ENCODE measurements around the gene KLF17.

The KLF17 gene

DNA sequence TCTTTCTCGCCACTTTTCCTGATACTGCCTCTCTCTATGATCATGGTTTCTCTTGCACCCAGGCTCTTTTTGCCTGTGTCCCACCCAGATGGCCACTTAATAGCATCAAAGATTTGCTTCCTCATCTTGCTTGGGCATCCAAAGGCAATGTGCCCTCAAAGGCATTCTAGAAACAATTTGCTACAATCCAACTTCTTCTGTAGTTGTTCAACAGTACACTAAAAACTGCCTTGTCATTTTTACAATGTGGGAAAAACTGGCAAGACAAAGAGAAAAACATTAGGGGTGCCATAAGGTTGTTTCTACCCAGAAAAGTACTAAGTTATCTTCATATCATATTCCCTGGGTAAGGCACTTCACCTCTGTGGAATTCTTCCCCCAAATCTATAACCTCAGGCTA, 39.3 kb downstream of the KLF17 start:
- ChIA-PET POLR2A (ENCODE audit: low non-redundant PET) (no interaction called here), CTCF (no interaction called here)
- TF ChIP-seq, protein P1, sequence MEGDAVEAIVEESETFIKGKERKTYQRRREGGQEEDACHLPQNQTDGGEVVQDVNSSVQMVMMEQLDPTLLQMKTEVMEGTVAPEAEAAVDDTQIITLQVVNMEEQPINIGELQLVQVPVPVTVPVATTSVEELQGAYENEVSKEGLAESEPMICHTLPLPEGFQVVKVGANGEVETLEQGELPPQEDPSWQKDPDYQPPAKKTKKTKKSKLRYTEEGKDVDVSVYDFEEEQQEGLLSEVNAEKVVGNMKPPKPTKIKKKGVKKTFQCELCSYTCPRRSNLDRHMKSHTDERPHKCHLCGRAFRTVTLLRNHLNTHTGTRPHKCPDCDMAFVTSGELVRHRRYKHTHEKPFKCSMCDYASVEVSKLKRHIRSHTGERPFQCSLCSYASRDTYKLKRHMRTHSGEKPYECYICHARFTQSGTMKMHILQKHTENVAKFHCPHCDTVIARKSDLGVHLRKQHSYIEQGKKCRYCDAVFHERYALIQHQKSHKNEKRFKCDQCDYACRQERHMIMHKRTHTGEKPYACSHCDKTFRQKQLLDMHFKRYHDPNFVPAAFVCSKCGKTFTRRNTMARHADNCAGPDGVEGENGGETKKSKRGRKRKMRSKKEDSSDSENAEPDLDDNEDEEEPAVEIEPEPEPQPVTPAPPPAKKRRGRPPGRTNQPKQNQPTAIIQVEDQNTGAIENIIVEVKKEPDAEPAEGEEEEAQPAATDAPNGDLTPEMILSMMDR (conservative IDR thresholded peaks at IDR 0.05; ENCODE audit: low read depth) = no peak
- H3K27ac ChIP-seq = no peak overlapping the region
- DNase-seq (ENCODE audit: low spot score) = no peak

DNA sequence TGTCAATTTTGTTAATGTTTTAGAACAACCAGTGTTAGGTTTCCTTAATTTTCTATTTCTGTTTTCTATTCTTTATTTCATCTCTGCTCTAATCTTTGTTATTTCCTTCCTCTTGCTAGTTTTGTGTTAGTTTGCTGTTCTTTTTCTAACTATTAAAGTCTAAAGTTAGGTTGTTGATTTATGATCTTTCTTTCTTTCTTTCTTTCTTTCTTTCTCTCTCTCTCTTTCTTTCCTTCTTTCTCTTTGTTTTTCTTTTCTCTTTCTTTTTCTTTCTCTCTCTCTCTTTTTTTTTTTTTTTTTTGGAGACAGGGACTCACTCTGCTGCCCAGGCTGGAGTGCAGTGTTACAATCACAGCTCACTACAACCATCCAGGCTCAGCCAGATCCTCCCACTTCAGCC, 40.2 kb downstream of the KLF17 start:
- DNase-seq (ENCODE audit: low spot score) = no peak
- ChIA-PET CTCF (no interaction called here), POLR2A (ENCODE audit: low non-redundant PET) (no interaction called here)
- TF ChIP-seq, protein P1 (conservative IDR thresholded peaks at IDR 0.05; ENCODE audit: low read depth) = no peak
- no peak overlapping the region for H3K27ac ChIP-seq

DNA sequence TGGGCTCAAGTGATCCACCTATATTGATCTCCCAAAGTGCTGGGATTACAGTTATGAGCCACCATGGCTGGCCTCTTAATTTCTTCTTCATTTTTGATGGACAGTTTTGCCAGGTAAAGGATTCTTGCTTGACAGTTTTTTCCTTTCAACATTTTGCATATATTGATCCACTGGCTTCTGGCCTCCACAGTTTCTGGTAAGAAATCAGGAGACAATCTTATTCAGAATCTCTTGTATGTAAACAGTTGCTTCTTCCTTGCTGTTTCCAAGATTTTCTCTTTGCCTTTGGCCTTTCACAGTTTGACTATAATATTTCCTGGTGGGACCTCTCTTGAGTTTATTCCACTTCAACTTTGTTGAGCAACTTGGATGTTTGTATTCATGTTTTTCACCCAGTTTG, 42.9 kb downstream of the KLF17 start:
- ChIA-PET CTCF (no interaction called here), POLR2A (ENCODE audit: low non-redundant PET) (no interaction called here)
- DNase-seq (ENCODE audit: low spot score) = no peak
- H3K27ac ChIP-seq = no peak overlapping the region
- TF ChIP-seq, protein P1 (conservative IDR thresholded peaks at IDR 0.05; ENCODE audit: low read depth) = no peak

DNA sequence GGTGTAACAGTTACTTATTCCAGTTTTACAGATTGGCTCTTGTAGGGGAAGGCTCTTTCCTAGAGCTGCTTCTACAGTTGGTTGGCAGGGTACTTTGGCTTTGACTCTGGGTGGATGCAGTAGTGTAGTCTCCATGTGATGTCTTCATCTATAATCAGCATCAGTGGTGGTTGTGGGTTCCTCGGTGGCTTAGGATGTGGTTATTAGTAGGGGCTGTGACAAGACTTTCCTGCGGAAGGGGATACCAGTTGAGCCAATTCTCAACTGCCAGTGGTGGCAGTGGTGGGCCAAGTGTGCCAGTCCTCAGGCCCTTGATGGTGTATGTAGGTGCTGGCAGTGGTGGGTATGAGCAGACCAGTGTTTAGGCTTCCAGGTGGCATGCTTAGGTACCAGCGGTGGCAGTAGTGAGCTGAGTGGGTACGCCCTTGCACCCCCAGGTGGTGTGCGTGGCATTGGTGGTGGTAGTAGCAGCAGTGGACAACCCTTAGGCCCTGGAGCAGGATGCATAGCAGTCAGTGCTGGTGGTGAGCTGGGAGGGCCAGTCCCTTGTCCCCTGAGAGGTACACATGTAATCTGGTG, 50.0 kb downstream of the KLF17 start:
- ChIA-PET CTCF (no interaction called here), POLR2A (ENCODE audit: low non-redundant PET) (no interaction called here)
- TF ChIP-seq, protein P1 (conservative IDR thresholded peaks at IDR 0.05; ENCODE audit: low read depth) = no peak
- DNase-seq (ENCODE audit: low spot score) = no peak
- no peak overlapping the region for H3K27ac ChIP-seq

DNA sequence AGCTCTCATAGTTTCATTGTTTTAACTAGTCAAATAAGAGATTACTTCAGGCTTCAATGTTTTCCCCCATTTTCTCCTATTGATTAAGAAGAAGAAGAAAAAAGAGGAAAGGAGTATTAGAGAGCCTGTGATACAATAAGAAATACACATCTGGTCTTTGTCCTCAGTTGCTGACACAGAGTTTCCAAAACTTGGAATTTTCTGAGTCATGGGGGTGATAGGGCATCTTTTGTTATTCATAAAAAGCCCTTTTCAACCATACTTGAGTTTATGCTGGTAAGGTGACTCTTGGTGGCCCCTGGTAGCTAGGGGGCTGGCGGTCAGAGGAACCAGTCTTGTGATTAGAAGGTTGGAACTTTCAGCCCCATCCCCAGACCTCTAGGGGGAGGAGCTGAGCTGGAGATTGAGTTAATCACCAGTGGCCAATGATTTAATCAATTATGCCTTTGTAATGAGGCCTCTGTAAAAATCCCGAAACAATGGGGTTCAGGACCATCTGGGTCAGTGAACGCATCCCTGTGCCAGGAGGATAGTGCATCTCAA, 51.7 kb downstream of the KLF17 start:
- ChIA-PET POLR2A (ENCODE audit: low non-redundant PET) (no interaction called here), CTCF (interaction anchor here (0.7 to 0.9 kb wide), 3 partner anchors 14 to 63 kb away, joined by 3 to 8 read pairs (median 3); no protein-coding TSS in a partner anchor)
- no peak overlapping the region for H3K27ac ChIP-seq
- TF ChIP-seq, protein P1 (conservative IDR thresholded peaks at IDR 0.05; ENCODE audit: low read depth) = no peak
- no peak for DNase-seq (ENCODE audit: low spot score)

DNA sequence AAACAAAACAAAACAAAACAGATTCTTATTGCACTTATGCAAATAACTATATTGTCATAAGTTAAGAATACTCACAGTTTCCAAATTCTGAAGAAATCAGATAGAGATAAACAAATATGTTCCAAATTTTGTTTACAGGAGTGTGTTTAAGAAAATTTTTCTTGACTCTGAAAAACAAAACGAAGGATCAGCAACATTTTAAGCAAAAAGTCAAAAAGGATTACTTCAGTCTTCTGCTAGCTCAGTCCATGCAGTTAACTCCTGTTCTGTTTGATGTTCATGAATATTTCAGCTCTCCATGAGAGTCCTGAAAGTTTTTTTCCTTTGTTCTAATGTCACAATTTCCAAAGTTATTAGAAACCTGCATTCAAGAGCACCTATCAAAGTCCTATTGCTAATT, 56.0 kb downstream of the KLF17 start:
- H3K27ac ChIP-seq = no peak overlapping the region
- ChIA-PET CTCF (interaction anchor here (0.6 kb wide), 1 partner anchor 1132 kb away, joined by 3 read pairs; no protein-coding TSS in a partner anchor), POLR2A (ENCODE audit: low non-redundant PET) (no interaction called here)
- TF ChIP-seq, protein P1 (conservative IDR thresholded peaks at IDR 0.05; ENCODE audit: low read depth) = no peak
- no peak for DNase-seq (ENCODE audit: low spot score)

Data from RWPE1 (cell line).